ENCODE measurements around the gene DMRTC2.

DMRTC2 gene

DNA sequence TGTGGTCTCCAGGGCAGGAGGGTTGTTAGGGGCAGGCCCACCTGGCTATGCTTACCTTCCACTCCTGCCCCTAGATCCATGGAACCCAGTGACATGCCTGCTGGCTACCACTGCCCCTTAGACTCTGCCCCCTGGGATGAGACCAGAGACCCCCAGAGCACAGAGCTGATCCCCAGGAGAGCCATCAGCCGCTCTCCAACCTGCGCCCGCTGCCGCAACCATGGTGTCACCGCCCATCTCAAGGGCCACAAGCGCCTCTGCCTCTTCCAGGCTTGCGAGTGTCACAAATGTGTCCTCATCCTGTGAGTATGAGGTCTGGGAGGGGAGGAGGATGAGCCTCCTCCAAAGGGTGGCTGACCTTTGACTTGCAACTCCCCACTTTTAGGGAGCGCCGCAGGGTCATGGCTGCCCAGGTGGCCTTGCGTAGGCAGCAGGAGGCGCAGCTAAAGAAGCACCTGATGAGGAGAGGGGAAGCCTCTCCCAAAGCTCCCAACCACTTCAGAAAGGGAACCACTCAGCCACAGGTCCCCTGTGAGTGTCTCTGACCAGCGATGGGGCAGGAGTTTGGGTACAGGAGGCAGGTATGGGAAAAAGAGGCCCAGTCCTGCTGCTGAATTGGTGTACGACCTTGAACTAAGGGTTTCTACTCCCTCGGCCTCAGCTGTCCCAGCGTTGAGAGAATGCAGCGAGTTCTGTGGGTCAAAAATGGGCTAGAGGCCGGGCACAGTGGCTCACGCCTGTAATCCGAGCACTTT, 2.7 kb downstream of the DMRTC2 start:
- DNase-seq (ENCODE audit: low read depth) = no peak

DNA sequence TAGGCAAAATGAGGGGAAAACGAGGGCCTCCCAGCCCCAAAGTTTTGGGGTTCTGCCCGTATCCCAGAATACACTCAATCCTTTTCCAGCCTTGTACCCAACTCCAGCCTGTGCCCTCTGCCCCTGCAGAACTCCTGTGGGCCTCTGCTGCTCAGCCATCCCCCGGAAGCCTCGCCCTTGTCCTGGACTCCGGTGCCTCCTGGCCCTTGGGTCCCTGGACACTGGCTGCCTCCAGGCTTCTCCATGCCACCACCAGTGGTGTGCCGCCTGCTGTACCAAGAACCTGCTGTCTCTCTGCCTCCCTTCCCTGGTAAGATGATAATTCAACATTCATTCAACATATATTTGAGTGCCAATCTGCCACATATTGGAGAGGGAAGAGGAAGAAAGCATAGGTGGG, 3.8 kb downstream of the DMRTC2 start:
- DNase-seq (ENCODE audit: low read depth) = no peak

DNA sequence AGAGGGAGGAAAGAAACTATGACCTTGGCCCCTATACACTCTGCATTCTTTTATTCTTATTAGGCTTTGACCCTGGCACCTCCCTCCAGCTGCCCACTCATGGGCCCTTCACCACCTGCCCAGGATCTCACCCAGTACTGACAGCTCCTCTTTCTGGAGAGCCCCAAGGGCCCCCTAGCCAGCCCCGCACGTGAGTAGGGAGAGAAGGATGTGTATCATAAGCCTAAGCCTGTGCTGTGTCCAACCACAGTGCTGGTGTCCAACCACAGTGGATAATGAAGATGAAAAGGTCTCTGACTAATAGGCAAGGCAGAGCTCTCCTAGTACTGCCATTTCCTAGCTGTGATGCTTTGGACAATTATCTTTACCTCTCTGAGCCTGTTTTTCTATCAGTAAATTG, 4.2 kb downstream of the DMRTC2 start:
- DNase-seq (ENCODE audit: low read depth) = no peak

DNA sequence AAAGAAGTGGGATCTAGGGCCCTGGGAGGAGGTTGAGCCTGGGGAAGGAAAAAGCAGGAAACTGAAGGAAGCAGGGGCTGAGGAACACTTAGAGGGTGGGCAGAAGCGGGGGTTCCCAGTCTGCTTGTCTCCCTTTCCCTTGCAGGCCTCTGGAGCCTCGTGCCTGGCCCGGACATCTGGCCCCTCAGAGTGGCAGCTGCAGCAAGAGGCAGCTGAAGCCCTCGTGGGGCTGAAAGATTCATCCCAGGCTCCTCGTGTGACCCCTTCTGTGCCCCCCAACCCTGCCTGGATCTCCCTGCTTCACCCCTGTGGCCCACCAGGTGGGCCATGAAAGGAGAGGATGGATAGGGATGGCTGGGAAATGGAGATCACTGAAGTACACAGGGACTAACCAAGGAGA, 5.5 kb downstream of the DMRTC2 start:
- no peak for DNase-seq (ENCODE audit: low read depth)

DNA sequence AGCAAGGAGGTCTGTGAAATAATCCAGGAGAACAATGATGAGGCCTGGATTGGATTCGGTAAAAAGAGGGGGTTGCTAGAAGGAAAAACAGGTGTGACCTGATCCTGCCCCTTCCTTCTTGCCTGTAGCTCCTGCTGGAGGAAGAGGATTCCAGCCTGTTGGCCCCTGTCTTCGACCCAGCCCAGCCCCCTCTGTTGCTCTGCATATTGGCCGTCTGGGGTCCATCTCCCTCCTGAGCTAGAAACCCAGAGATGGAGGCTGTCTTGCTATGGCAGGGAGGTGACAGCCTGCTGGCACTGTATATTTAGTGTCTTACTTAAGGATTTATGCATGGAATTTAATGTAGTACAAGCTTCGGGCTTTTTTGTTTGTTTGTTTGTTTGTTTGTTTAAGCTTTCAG, 6.6 kb downstream of the DMRTC2 start:
- DNase-seq (ENCODE audit: low read depth) = no peak

DNA sequence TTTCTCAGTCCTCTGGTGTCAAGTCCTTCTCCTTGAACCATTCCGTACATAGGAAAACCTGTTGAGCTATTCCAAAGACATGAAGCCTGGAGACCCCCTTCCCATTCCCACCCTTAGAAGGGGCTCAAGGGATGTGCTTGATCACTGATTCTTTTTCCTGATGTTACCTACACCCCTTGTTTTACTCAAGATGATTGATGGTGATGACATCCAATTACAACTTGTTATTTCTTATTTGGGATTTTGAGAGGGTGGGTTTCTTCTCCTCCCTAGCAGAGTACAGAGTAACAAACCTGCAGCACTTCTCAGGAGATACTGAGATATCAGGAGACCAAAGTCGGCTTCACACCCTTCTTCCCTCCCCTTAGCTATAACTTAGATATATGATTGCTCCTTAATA, 8.5 kb downstream of the DMRTC2 start:
- DNase-seq (ENCODE audit: low read depth) = no peak

DNA sequence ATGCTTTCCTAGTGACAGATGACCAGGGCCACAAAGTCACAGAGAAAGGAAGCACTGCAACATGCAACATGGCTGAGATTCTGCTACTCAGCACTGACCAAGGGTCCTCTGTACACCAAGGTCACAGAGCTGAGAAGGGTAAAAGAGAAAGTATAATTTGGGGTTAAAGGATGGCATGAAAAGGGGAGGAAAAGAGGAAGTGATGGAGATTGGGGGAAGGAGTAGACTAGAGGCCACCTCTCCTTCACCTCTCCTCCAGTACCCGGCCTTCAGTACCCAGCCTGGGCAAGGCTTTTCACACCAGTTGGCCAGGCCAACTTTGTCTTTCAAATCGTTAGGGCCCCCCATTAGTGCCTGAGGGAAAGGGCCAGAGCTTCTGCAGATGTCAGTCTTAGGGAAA, 8.9 kb downstream of the DMRTC2 start:
- DNase-seq (ENCODE audit: low read depth) = no peak

DNA sequence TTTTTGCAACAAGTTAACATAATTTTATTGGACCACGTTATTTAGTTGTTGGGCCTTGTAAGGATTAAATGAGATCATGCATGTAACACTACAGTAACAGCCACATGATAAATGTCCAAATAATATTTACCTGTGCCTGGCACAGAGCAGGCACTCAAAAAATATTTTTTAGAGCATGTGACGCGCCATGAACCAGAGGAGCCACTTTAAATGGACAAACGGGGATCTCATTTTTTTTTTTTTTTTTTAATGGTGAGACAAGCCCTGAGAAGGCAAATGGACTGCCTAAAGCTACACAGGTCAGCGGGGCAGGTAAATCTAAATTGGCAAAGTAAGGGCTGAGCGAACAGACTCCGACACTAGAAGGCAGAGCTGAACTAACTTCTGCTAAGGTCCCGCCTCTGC, 14.4 kb downstream of the DMRTC2 start:
- DNase-seq (ENCODE audit: low read depth) = no peak

DNA sequence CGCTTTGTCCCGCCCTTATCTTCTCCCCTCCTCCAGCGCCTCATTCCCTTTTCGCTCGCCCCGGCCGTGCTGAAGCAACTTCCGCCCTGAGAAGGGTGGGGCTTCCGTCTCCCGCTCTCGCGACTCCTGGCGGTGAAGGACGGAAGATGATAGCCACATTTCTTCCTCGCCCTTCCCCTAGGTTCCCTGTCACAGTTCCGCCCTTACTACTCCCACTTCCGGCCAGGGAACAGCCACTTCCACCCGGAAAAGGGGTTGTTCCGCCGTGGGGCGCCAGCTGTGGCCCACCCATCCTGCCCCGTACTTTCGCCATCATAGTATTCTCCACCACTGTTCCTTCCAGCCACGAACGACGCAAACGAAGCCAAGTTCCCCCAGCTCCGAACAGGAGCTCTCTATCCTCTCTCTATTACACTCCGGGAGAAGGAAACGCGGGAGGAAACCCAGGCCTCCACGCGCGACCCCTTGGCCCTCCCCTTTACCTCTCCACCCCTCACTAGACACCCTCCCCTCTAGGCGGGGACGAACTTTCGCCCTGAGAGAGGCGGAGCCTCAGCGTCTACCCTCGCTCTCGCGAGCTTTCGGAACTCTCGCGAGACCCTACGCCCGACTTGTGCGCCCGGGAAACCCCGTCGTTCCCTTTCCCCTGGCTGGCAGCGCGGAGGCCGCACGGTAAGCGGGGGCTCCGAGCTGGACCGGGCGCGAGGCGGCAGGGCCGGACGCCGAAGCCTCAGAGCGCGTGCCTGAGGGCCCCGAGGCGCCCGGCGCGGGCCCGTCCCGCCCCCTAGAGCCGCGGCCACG, 15.0 kb downstream of the DMRTC2 start, which contains the start of gene RPS19:
Gene RPS19, plus strand, starts transcription at position 638 of the 801 bp plus-strand sequence. CDS start 520 bp downstream, outside the sequence.
- DNase-seq (ENCODE audit: low read depth) = peak; percentile 97

DNA sequence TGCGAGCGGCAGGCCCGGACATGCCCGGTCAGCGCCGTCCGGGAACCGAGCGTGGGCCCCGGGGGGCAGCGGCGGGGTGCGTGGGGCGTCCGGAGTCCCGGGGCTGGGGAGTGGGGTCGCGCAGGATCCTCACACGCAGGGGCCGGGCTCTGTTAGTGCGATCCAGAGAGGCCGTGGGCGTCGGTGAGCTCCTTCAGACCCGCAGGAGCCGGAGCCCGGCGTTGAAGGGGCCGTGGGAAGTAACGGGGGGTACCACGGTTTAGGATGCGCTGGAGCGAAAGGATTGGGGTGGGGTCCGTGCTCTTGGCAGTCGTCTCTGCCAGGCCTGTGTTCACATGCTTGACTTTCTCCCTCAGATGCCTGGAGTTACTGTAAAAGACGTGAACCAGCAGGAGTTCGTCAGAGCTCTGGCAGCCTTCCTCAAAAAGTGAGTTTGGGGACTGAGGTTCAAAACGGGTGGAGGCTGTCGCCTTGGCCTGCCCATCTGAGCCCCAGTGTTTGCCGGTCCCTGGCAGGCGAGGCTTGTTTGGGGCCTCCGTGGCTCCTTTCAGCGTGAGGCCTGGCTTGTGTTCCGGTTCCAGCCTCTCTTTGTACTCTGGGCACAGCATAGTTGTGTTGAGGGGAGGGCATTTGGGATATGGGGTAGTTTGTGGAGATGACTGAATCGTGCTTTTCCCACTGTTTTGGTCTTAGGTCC, 15.7 kb downstream of the DMRTC2 start:
- no peak for DNase-seq (ENCODE audit: low read depth)

DNA sequence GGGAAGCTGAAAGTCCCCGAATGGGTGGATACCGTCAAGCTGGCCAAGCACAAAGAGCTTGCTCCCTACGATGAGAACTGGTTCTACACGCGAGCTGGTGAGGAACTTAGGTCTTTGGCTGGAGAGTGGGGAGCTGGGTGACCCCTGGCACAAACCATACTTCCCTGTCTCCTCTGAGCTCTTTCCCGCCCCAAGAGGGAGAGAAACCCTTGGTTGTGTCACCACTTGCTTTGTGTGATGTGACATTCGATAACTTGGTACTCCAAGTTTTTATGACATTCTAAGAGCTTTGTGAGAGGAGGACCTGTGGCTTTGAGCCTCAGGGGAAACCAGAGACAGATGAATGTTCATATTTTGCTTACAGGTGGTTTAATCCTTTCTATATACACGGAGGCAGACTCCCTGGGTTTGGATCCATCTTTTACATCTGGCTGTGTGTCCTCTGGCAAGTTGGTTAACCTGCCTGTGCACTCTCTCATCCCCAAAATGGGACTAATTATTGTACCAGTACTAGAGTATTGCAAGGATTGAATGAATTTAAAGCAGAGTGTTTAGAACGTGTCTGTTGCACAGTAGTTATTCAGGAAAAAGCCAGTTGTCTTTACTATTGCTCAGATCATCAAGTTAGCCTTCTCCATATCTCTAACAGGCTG, 16.4 kb downstream of the DMRTC2 start:
- no peak for DNase-seq (ENCODE audit: low read depth)

DNA sequence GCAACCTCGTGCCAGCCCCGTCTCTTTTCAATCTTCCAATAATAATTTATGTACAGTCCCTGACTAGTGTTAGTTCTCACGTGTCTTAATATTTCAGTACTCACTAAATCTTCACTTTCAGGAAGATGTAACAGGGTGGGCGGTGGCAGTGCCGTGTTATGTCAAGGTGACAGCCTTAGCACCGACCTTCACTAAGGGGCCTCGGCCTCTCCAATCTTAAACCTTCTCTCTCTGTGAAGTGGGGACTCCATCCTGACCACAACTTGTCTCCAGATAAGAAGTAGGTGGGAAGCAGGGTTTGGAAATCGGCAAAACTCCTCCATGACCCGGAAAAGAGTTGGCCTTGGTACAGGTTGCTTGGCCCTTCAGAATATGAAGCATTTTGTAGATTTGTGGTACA, 17.0 kb downstream of the DMRTC2 start:
- DNase-seq (ENCODE audit: low read depth) = no peak

DNA sequence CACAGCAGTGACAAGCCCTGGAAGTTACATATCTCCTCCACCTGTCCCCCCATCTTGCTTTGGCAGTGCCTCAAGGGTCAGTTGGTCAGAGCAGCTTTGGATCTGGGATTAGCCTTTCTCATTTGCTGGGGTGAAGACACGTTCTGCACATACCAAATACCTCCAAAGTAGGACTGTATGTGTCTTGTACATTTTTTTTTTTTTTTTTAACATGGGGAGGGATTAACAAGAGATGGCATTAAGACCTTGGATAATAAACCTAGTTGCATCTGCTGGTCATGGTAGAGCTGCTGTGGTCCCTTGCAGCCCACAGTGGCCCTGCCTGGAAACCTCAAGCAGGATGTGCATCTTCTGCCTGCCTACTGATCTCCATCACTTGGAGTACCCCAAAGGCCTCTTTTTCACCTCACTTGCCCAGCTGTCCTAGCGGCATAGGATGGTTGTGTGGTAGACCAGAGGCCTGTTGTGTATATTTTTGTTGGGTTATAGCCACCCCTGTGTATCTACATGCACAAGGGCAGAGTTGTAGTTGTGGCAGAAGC, 17.7 kb downstream of the DMRTC2 start:
- no peak for DNase-seq (ENCODE audit: low read depth)

DNA sequence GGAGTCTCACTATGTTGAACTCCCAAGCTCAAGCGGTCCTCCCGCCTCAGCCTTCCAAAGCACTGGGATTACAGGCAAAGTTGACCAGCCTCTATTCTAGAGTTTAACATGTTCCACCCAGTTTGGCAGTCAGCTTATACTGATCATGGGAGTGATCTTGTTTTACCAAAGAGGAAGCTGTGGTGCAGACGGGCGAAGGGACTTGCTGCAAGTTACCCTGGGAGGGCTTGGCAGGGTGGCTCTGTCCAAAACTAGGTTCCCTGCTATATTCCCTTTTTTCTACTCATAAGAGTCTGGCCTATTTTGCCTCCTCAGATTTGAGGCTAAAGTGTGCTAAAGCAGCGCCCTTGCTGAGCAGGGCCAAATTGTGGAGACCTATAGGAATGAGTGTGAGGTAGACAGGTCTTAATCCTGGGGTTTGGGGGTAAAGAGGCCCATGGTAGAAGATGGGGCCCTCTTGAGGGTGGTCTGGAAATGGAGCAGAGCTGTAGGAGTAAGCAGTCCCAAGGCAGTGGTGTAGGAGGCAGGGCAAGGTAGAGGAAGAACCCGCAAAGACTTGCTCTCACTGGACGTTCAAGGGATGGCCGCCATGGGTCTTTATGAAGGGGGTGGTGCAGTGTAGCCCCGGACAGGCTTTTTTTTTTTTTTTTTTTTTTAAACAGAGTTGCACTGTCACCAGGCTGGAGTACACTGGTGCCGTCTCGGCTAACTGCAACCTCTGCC, 18.5 kb downstream of the DMRTC2 start:
- no peak for DNase-seq (ENCODE audit: low read depth)

DNA sequence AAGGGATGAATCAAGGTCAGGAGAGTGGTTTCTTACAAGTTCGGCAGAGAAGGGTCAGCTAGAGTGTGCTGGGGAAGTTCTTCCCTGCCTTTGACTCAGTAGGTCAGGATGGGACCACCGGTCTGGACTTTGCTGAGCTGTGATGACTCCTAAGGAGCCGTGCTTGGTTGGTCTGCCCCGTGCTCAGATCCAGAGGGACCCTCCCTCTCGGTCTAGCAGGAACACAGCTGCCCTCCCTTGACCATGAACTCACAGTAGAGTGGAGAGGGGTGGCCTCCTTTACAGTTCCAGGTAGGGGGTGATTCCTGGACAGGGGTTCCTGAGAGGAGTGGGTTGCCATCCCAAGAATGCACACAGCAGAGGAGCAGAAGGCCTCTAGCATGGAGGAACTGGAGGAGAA, 19.5 kb downstream of the DMRTC2 start:
- no peak for DNase-seq (ENCODE audit: low read depth)

DNA sequence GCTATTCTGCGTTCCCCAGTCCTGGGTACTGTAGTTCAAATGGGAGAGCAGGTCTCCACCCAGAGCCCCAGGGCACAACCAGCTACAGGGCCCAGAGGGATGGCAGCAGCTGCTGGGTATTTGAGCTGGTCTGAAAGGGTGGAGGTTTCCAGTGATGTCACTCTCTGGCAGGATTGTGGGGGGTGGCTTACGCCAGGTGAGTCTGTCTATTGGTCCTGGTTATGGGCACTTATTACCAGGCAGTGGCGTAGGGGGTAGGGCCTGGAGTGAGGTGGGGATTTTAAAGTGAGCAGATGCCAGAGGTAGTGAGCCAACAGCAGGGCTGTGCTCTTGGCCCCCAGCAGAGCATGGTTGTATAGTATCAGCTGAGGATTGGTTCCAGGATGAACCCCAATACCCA, 21.4 kb downstream of the DMRTC2 start:
- no peak for DNase-seq (ENCODE audit: low read depth)

DNA sequence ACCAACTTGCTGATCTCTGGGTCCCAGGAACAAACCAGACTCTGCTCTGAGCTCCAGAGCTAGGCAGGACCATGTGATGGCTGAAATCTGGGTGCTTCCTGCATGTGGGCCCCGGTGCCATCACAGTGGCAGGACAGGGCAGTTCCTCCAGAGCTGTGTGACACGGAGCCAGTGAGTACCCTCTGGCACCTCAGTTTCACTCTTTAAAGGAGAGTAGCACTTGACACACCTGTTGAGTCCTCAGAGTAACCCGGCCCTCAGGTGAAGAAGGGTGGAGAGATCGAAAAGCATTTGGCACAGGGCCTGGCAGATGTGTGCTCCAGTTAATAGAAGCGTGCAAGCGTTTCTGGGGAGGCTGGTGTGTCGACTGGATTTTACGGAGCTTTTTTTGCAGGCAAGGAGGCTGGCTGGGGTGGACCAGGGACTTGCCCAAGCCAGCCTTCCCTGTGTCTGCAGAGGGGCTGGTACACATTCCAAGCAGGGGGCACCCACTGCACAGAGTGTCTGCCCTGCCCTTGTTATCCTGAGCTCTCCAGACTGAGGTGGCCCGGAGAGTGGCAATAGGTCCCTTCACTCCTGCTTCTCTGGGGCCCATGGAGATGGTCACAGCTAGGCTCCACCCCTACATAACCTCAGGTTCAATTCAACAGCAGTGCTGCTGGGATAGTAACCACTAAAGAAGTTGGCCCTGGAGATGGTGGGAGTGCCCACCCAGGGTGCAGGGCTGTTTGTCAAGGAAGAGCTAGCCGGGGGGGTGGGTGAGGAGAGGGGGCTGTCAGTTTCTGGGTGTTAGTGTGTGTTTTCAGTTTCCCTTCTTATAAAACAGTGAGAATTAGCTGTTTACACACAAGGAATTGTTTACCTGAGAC, 23.5 kb downstream of the DMRTC2 start:
- DNase-seq (ENCODE audit: low read depth) = no peak

DNA sequence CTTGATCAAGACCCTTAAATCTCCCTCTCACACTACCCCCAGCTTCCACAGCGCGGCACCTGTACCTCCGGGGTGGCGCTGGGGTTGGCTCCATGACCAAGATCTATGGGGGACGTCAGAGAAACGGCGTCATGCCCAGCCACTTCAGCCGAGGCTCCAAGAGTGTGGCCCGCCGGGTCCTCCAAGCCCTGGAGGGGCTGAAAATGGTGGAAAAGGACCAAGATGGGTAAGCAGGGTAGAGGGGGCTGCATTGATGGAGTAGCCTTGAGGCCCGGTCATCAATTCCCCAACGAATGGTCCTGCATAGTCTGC, 24.1 kb downstream of the DMRTC2 start:
- DNase-seq (ENCODE audit: low read depth) = no peak

DNA sequence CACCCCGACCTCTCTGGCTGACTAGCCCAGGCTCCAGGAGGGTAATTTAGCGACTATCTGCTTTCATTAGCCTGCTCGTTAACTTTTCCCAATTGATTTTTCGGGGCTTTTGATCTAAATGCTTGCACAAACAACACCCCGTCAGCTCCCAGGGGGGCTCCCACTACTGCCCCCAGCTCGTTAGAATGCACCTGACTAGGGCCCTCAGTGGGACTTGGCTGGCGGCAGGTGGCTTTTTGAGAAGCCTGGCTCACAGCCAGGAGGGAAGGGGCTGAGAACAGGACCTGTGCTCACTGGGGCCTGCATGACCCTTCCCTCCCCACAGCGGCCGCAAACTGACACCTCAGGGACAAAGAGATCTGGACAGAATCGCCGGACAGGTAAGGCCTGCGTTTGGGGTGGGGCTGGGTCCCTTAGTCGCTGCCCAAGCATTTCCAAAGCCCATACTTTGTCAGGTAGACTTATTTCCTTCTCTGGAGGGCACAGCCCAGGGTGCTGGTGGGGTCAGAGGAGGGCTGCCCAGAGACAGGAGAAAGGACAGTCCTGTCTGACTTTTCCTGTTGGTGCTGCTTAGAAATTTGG, 24.6 kb downstream of the DMRTC2 start:
- DNase-seq (ENCODE audit: low read depth) = no peak

DNA sequence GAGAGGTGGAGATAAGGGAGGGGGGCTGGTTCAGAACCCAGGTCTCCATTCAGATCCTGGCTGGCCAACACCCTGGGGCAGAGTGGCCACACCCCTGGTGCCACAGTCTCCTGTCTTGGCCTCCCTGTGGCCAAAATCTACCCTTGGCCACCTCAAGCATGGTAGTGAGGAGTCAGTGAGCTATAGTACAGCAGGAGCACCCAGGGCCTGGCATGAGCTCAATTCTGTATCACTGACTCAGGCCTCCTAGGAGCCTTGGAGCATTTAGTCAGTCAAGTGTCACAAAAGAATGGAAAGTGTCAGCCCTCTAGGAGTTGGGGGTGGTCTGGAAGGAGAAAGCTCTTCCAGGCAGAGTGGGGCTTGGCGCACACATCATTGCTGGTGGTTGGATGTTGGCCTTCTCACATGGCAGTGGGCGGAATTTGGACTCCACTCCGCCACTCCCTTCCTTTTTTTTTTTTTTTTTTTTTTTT, 25.6 kb downstream of the DMRTC2 start:
- DNase-seq (ENCODE audit: low read depth) = no peak

All from CMK (cell line).